ENCODE results near the gene PDGFB.

PDGFB gene

GRCh38 chr22:39173787-39174497 is 70.8 kb downstream of the PDGFB start:
- in situ Hi-C loops (cut with HindIII; ENCODE audit: low sequenced_read_pairs), result no loop called here
- H3K4me3 ChIP-seq (ENCODE audit: low read depth, low read length), result no peak overlapping the region
- TF ChIP-seq CTCF (IDR thresholded peaks at IDR 0.05; ENCODE audit: low read depth, low read length, missing control alignments), result no peak
- no peak for DNase-seq (ENCODE audit: low read depth)

All from astrocyte of the cerebellum (primary cell).